ENCODE data around the gene TSPEAR. TPM values are rescaled to one million over a fixed set of nuclear protein-coding genes. Genes with fewer than 3 reads are reported as not detected.

Gene TSPEAR
- total and polyA plus RNA-seq, 2 donors (not counting 1 experiment from before 2014, with no cell fraction given), result not detected

DNA sequence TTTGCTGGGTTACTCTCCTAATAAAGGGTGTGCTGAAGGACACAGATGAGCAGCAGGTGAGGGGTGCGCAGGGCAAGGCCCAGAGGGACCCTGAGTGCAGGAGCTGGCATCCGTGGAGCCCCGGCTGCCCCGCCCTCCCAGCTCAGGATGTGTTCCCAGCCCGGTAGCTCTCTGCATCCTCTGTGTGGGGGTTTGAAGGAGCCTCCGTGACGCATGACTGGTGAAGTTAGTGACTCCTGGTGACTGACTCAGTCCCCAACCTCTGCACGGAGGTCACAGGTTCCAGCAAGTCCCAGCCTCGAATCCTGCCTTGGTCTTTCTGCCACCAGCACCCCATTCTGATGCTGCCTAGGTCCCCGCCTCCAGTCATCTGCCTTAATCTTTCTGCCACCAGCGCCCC lies 21.6 kb upstream of the TSPEAR start:
- no peak for ATAC-seq (ENCODE audit: low read depth)
- TF ChIP-seq, protein P1, sequence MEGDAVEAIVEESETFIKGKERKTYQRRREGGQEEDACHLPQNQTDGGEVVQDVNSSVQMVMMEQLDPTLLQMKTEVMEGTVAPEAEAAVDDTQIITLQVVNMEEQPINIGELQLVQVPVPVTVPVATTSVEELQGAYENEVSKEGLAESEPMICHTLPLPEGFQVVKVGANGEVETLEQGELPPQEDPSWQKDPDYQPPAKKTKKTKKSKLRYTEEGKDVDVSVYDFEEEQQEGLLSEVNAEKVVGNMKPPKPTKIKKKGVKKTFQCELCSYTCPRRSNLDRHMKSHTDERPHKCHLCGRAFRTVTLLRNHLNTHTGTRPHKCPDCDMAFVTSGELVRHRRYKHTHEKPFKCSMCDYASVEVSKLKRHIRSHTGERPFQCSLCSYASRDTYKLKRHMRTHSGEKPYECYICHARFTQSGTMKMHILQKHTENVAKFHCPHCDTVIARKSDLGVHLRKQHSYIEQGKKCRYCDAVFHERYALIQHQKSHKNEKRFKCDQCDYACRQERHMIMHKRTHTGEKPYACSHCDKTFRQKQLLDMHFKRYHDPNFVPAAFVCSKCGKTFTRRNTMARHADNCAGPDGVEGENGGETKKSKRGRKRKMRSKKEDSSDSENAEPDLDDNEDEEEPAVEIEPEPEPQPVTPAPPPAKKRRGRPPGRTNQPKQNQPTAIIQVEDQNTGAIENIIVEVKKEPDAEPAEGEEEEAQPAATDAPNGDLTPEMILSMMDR (IDR thresholded peaks at IDR 0.05), result no peak
- TF ChIP-seq EZH2 (IDR thresholded peaks at IDR 0.05; ENCODE audit: borderline replicate concordance, insufficient read depth, low read depth, low read length, poor library complexity, severe bottlenecking), result no peak
- Mint-ChIP-seq H3K9me3 (ENCODE audit: insufficient read depth) (no peaks in the 10 kb centered on the region), H3K27me3 (peaks cover 19% of the 10 kb centered on the region), H3K4me1 (no peaks in the 10 kb centered on the region), H3K27ac (no peak overlapping the region), H3K4me3 (no peak overlapping the region)
- 92% methylated on average over 11 of the region's 11 CpGs for WGBS (ENCODE audit: insufficient coverage)
- no peak overlapping the region for H3K4me3 ChIP-seq (ENCODE audit: control extremely low read depth in 1 of 5, extremely low read depth in 1 of 5, insufficient read depth in 1 of 5, low read depth in 2 of 5, low read length in 4 of 5)
- H3K27me3 ChIP-seq (replicated peaks in 1 of 4; ENCODE audit: control extremely low read depth in 1 of 4, control insufficient read depth in 3 of 4, insufficient read depth in 4 of 4, low read length in 3 of 4), result peaks cover 0 to 2% (median 0%) of the 10 kb centered on the region in 4 experiments
- DNase-seq, result no peak
- H3K4me1 ChIP-seq (ENCODE audit: control insufficient read depth in 2 of 2, insufficient read depth in 2 of 2, low read length in 2 of 2), result no peaks in the 10 kb centered on the region
- intact Hi-C loops (cut with micrococcal nuclease), result no loop called here
- ChIA-PET POLR2A (no interaction called here), CTCF (no interaction called here)
- H4K20me1 ChIP-seq (ENCODE audit: control insufficient read depth, insufficient read depth, low read length, poor library complexity, severe bottlenecking), result no peaks in the 10 kb centered on the region
- H3K79me2 ChIP-seq (ENCODE audit: control insufficient read depth, insufficient read depth, low read length), result no peaks in the 10 kb centered on the region
- no peak overlapping the region for H3K27ac ChIP-seq (ENCODE audit: low read length in 2 of 2)
- H2AFZ ChIP-seq (ENCODE audit: insufficient read depth, low read depth, low read length, poor library complexity, severe bottlenecking), result no peak overlapping the region
- no peaks in the 10 kb centered on the region for H3K36me3 ChIP-seq (replicated peaks in 1 of 2; ENCODE audit: control extremely low read depth in 1 of 2, control insufficient read depth in 1 of 2, extremely low read depth in 1 of 2, insufficient read depth in 2 of 2, low read length in 1 of 2)
- peaks cover 0 to 44% (median 8%) of the 10 kb centered on the region in 3 donors for H3K9me3 ChIP-seq (ENCODE audit: control extremely low read depth in 1 of 3, control insufficient read depth in 2 of 3, insufficient read depth in 1 of 3, low read length in 2 of 3)
- no peak overlapping the region for H3K4me2 ChIP-seq (replicated peaks; ENCODE audit: low read depth, low read length, poor library complexity, severe bottlenecking)
- no peak overlapping the region for H3K9ac ChIP-seq (ENCODE audit: low read length)

DNA sequence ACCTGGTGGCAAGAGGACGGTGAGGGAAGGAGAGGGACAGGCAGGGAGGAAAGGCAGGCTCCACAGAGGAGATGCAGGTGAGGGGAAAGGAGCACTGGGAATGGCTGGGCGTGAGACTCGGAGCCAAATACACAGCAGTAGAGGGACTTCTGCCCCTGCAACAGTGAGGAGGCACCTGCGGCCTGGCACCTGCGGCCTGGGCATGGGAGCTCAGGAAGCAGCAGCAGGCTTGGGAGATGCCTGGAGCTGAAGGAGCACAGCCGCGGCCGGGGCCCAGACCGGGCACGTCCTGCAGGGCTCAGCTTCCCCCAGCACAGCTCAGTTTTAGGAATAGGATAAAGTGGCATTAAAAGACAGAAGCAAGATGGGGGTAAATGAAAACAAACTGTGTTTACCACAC lies 20.9 kb upstream of the TSPEAR start:
- POLR2A ChIA-PET, result no interaction called here
- Mint-ChIP-seq H3K9me3 (ENCODE audit: insufficient read depth) (no peaks in the 10 kb centered on the region), H3K27ac (no peak overlapping the region), H3K27me3 (peaks cover 19% of the 10 kb centered on the region), H3K4me3 (no peak overlapping the region), H3K4me1 (no peaks in the 10 kb centered on the region)
- CTCF ChIA-PET, result no interaction called here
- DNase-seq (no peak), ATAC-seq (ENCODE audit: low read depth) (no peak)
- TF ChIP-seq, protein P1 (IDR thresholded peaks at IDR 0.05), result no peak
- no peak for TF ChIP-seq EZH2 (IDR thresholded peaks at IDR 0.05; ENCODE audit: borderline replicate concordance, insufficient read depth, low read depth, low read length, poor library complexity, severe bottlenecking)
- H2AFZ ChIP-seq (ENCODE audit: insufficient read depth, low read depth, low read length, poor library complexity, severe bottlenecking), result no peak overlapping the region
- no peak overlapping the region for H3K27ac ChIP-seq (ENCODE audit: low read length in 2 of 2)
- 94% methylated on average over 10 of the region's 10 CpGs for WGBS (ENCODE audit: insufficient coverage)
- peaks cover 0 to 2% (median 0%) of the 10 kb centered on the region in 4 experiments for H3K27me3 ChIP-seq (replicated peaks in 1 of 4; ENCODE audit: control extremely low read depth in 1 of 4, control insufficient read depth in 3 of 4, insufficient read depth in 4 of 4, low read length in 3 of 4)
- H3K9ac ChIP-seq (ENCODE audit: low read length), result no peak overlapping the region
- intact Hi-C loops (cut with micrococcal nuclease), result no loop called here
- no peaks in the 10 kb centered on the region for H3K79me2 ChIP-seq (ENCODE audit: control insufficient read depth, insufficient read depth, low read length)
- H3K4me2 ChIP-seq (replicated peaks; ENCODE audit: low read depth, low read length, poor library complexity, severe bottlenecking), result no peak overlapping the region
- no peak overlapping the region for H3K4me3 ChIP-seq (ENCODE audit: control extremely low read depth in 1 of 5, extremely low read depth in 1 of 5, insufficient read depth in 1 of 5, low read depth in 2 of 5, low read length in 4 of 5)
- H3K36me3 ChIP-seq (replicated peaks in 1 of 2; ENCODE audit: control extremely low read depth in 1 of 2, control insufficient read depth in 1 of 2, extremely low read depth in 1 of 2, insufficient read depth in 2 of 2, low read length in 1 of 2), result no peaks in the 10 kb centered on the region
- H3K4me1 ChIP-seq (ENCODE audit: control insufficient read depth in 2 of 2, insufficient read depth in 2 of 2, low read length in 2 of 2), result no peaks in the 10 kb centered on the region
- no peaks in the 10 kb centered on the region for H4K20me1 ChIP-seq (ENCODE audit: control insufficient read depth, insufficient read depth, low read length, poor library complexity, severe bottlenecking)
- peaks cover 0 to 39% (median 2%) of the 10 kb centered on the region in 3 donors for H3K9me3 ChIP-seq (ENCODE audit: control extremely low read depth in 1 of 3, control insufficient read depth in 2 of 3, insufficient read depth in 1 of 3, low read length in 2 of 3)

Data from B cell (primary cell).